ENCODE measurements around the gene NRXN3. TPM values are rescaled to one million over a fixed set of nuclear protein-coding genes. Genes with fewer than 3 reads are reported as not detected.

Gene NRXN3
- total RNA-seq, 1 experiment from 2014 or later, result 1.1 TPM

DNA sequence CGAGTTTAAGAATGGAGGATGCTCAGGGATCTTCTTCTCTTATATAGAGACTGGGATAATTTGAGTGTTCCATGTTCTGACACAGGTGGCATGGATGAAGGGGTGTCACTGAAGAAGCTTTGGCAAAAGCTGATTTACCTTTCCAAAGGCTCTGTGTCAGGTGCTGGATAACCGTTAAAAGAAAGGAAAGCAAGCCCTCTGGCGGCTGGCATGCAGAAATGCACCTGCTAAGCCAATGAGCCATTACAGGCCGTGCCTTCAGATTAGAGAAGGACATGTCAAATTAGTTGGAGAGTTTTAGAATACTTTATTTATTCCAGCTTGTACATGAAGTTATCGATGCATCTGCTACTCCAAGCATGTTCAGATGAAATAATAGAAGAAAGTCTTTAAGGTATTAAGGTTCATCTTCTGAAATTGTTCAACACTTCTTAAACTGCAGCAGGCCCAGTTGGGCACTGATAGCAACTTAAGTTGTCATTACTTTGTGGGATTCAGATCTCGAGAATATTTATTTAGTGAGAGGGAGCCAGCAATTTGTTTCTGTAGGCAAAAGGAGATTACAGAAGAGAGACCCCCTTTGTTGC lies 678.2 kb downstream of the NRXN3 start:
- Histone ChIP-seq H3K4me1 (ENCODE audit: insufficient read depth, low read length) (no peaks in the 10 kb centered on the region), H3K9me2 (replicated peaks; ENCODE audit: low read length) (no peaks in the 10 kb centered on the region), H3K4me2 (ENCODE audit: low read length) (no peak overlapping the region), H3K9me3 (ENCODE audit: low read length) (no peaks in the 10 kb centered on the region), H3K27me3 (ENCODE audit: low read length) (peaks cover 14% of the 10 kb centered on the region; the same call in 1 of the 2 replicates), H3K4me3 (ENCODE audit: low read length) (no peak overlapping the region), H4K20me1 (ENCODE audit: low read length) (no peaks in the 10 kb centered on the region), H3K9ac (ENCODE audit: low read length) (no peak overlapping the region), H3K36me3 (ENCODE audit: low read depth, low read length) (no peaks in the 10 kb centered on the region), H3K27ac (ENCODE audit: low read length) (no peak overlapping the region), H3F3A (ENCODE audit: low read length, unreplicated experiment) (no peaks in the 10 kb centered on the region), H3K79me2 (ENCODE audit: low read length) (no peaks in the 10 kb centered on the region), H2AFZ (ENCODE audit: low read length) (no peak overlapping the region)
- peak; percentile 82 for ATAC-seq
- ChIA-PET CTCF (interaction anchor here (0.7 kb wide), 1 partner anchor 58 kb away, joined by 3 read pairs; no protein-coding TSS in a partner anchor), POLR2A (ENCODE audit: unreplicated experiment) (no interaction called here)
- intact Hi-C loops (cut with micrococcal nuclease), result no loop called here
- peak; percentile 62 for DNase-seq
- TF ChIP-seq, protein P1, sequence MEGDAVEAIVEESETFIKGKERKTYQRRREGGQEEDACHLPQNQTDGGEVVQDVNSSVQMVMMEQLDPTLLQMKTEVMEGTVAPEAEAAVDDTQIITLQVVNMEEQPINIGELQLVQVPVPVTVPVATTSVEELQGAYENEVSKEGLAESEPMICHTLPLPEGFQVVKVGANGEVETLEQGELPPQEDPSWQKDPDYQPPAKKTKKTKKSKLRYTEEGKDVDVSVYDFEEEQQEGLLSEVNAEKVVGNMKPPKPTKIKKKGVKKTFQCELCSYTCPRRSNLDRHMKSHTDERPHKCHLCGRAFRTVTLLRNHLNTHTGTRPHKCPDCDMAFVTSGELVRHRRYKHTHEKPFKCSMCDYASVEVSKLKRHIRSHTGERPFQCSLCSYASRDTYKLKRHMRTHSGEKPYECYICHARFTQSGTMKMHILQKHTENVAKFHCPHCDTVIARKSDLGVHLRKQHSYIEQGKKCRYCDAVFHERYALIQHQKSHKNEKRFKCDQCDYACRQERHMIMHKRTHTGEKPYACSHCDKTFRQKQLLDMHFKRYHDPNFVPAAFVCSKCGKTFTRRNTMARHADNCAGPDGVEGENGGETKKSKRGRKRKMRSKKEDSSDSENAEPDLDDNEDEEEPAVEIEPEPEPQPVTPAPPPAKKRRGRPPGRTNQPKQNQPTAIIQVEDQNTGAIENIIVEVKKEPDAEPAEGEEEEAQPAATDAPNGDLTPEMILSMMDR (conservative IDR thresholded peaks at IDR 0.05; ENCODE audit: low read depth, low read length), result peak; percentile 90
- TF ChIP-seq EZH2phosphoT487 (IDR thresholded peaks at IDR 0.05; ENCODE audit: borderline replicate concordance, low read length) (no peak), EZH2 (IDR thresholded peaks at IDR 0.05; ENCODE audit: low read length, unreplicated experiment) (no peak)
- no TSS peak for BruUV-seq (replicated peaks)

DNA sequence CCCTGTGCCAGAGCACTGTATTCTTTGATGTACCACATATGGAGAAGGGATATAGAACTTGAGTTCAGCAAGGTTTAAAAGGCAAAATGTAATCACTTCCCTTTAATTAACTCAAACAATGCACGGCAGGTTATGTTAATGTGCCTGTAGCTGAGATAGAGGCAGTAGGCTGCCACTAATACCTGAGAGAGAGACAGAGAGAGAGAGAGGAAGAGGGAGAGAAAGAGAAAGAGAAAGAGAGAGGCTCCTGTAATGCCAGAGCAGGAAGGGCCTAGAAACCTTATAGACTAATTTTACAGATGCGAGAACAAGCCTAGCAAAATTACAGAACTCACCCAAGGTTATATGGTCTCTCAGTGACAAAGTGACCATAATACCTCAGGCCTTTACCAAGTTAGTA lies 679.8 kb downstream of the NRXN3 start:
- no peak overlapping the region for H3K9ac ChIP-seq (ENCODE audit: low read length)
- no peaks in the 10 kb centered on the region for H3K4me1 ChIP-seq (ENCODE audit: insufficient read depth, low read length)
- intact Hi-C loops (cut with micrococcal nuclease), result no loop called here
- POLR2A ChIA-PET (ENCODE audit: unreplicated experiment), result no interaction called here
- no peak overlapping the region for H3K4me3 ChIP-seq (ENCODE audit: low read length)
- no peak for TF ChIP-seq EZH2 (IDR thresholded peaks at IDR 0.05; ENCODE audit: low read length, unreplicated experiment)
- no peak for TF ChIP-seq EZH2phosphoT487 (IDR thresholded peaks at IDR 0.05; ENCODE audit: borderline replicate concordance, low read length)
- TF ChIP-seq, protein P1 (conservative IDR thresholded peaks at IDR 0.05; ENCODE audit: low read depth, low read length), result no peak
- no peak overlapping the region for H2AFZ ChIP-seq (ENCODE audit: low read length)
- H3K27ac ChIP-seq (ENCODE audit: low read length), result no peak overlapping the region
- H3K79me2 ChIP-seq (ENCODE audit: low read length), result no peaks in the 10 kb centered on the region
- H3F3A ChIP-seq (ENCODE audit: low read length, unreplicated experiment), result no peaks in the 10 kb centered on the region
- CTCF ChIA-PET, result no interaction called here
- peaks cover 21% of the 10 kb centered on the region; the same call in 1 of the 2 replicates for H3K27me3 ChIP-seq (ENCODE audit: low read length)
- no peaks in the 10 kb centered on the region for H3K9me2 ChIP-seq (replicated peaks; ENCODE audit: low read length)
- DNase-seq (no peak), ATAC-seq (no peak)
- H3K4me2 ChIP-seq (ENCODE audit: low read length), result no peak overlapping the region
- H3K9me3 ChIP-seq (ENCODE audit: low read length), result no peaks in the 10 kb centered on the region
- H4K20me1 ChIP-seq (ENCODE audit: low read length), result no peaks in the 10 kb centered on the region
- no TSS peak for BruUV-seq (replicated peaks)
- H3K36me3 ChIP-seq (ENCODE audit: low read depth, low read length), result no peaks in the 10 kb centered on the region

DNA sequence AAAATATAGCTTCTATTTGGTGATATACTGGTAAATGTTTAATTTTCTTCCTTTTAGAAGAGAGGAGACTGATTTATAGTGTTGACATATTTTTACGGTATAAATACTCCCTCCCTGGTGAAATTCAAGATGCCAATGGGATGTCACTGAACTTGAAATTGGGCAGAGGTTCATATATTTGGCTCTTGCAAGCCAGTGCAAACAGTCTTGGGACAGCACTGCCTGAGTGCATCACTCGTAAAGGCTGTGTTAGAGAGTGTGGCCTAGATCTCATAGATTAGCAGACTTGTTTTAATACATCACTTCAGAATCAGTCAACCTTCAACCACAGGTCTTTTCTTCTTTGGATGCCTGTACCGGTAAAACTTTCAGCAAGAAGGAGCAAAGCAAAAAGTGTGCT lies 681.0 kb downstream of the NRXN3 start:
- H3K79me2 ChIP-seq (ENCODE audit: low read length), result no peaks in the 10 kb centered on the region
- H3K4me1 ChIP-seq (ENCODE audit: insufficient read depth, low read length), result no peaks in the 10 kb centered on the region
- intact Hi-C loops (cut with micrococcal nuclease), result no loop called here
- no peaks in the 10 kb centered on the region for H3K36me3 ChIP-seq (ENCODE audit: low read depth, low read length)
- no peaks in the 10 kb centered on the region for H3K9me2 ChIP-seq (replicated peaks; ENCODE audit: low read length)
- no peak for DNase-seq
- TF ChIP-seq, protein P1 (conservative IDR thresholded peaks at IDR 0.05; ENCODE audit: low read depth, low read length), result no peak
- TF ChIP-seq EZH2 (IDR thresholded peaks at IDR 0.05; ENCODE audit: low read length, unreplicated experiment) (no peak), EZH2phosphoT487 (IDR thresholded peaks at IDR 0.05; ENCODE audit: borderline replicate concordance, low read length) (no peak)
- CTCF ChIA-PET, result no interaction called here
- H4K20me1 ChIP-seq (ENCODE audit: low read length), result no peaks in the 10 kb centered on the region
- no peak overlapping the region for H3K4me3 ChIP-seq (ENCODE audit: low read length)
- no peak overlapping the region for H3K9ac ChIP-seq (ENCODE audit: low read length)
- no peak overlapping the region for H2AFZ ChIP-seq (ENCODE audit: low read length)
- no peak for ATAC-seq
- H3K27me3 ChIP-seq (ENCODE audit: low read length), result peaks cover 21% of the 10 kb centered on the region; the same call in 1 of the 2 replicates
- no TSS peak for BruUV-seq (replicated peaks)
- H3K27ac ChIP-seq (ENCODE audit: low read length), result no peak overlapping the region
- no peaks in the 10 kb centered on the region for H3K9me3 ChIP-seq (ENCODE audit: low read length)
- H3K4me2 ChIP-seq (ENCODE audit: low read length), result no peak overlapping the region
- H3F3A ChIP-seq (ENCODE audit: low read length, unreplicated experiment), result no peaks in the 10 kb centered on the region
- POLR2A ChIA-PET (ENCODE audit: unreplicated experiment), result no interaction called here
